ENCODE data around the gene HEXD.

DNA sequence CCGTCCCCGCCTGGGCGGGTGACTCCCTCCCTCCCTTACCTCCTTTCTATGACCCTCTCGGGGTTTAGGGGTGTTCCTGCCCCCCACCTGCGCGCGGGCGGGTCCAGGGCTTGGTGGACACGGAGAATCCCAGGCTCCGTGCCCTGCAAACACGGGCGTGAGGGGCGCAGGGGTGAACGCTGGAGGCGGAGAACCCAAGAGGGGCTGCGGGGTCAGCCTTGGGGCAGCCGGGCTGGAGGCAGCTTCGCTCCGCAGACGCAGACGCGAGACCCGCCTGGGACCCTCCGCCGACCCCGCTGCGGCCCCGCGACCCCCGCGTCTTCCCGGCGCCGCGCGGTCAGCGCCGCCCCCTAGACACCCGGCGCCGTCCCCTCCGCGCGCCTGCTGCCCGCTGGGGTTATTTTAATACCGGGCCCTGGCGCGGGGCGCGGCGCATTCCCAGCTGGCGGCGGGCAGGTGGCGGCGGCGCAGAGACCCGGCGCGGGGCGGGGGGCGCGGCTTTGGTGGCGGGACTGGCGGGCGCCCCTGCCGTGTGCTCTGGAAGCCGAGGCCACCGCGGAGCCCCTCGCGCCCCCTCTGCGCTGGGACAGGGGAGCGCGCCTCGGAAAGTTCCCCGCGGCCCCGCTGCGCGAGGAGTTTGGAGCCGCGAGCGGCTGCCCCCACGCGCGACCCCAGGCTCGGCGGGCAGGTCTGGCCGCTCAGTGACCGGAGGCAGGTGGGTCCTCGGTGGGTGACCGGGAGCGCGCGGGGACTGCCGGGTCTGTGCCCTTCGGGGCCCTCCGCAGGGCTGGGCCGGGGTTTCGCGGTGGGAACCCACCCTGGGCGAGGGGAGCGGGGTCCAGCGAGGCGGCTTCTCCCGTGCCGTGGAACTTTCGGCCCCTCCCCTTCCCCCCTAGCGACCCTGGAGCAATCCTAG lies 46.6 kb upstream of the HEXD start, which contains the start of gene UTS2R:
- TF ChIP-seq, protein P1, sequence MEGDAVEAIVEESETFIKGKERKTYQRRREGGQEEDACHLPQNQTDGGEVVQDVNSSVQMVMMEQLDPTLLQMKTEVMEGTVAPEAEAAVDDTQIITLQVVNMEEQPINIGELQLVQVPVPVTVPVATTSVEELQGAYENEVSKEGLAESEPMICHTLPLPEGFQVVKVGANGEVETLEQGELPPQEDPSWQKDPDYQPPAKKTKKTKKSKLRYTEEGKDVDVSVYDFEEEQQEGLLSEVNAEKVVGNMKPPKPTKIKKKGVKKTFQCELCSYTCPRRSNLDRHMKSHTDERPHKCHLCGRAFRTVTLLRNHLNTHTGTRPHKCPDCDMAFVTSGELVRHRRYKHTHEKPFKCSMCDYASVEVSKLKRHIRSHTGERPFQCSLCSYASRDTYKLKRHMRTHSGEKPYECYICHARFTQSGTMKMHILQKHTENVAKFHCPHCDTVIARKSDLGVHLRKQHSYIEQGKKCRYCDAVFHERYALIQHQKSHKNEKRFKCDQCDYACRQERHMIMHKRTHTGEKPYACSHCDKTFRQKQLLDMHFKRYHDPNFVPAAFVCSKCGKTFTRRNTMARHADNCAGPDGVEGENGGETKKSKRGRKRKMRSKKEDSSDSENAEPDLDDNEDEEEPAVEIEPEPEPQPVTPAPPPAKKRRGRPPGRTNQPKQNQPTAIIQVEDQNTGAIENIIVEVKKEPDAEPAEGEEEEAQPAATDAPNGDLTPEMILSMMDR (IDR thresholded peaks at IDR 0.05) = no peak
- TF ChIP-seq POLR2A (IDR thresholded peaks at IDR 0.05) = no peak

All from vagina (tissue), 2 donors.